ENCODE data around the gene KICS2.
"Not testable (repeated sequence)": the region's sequence is repeated elsewhere in the genome, so short reads cannot be mapped to it uniquely, and the experiment has no call there.

Gene KICS2

DNA sequence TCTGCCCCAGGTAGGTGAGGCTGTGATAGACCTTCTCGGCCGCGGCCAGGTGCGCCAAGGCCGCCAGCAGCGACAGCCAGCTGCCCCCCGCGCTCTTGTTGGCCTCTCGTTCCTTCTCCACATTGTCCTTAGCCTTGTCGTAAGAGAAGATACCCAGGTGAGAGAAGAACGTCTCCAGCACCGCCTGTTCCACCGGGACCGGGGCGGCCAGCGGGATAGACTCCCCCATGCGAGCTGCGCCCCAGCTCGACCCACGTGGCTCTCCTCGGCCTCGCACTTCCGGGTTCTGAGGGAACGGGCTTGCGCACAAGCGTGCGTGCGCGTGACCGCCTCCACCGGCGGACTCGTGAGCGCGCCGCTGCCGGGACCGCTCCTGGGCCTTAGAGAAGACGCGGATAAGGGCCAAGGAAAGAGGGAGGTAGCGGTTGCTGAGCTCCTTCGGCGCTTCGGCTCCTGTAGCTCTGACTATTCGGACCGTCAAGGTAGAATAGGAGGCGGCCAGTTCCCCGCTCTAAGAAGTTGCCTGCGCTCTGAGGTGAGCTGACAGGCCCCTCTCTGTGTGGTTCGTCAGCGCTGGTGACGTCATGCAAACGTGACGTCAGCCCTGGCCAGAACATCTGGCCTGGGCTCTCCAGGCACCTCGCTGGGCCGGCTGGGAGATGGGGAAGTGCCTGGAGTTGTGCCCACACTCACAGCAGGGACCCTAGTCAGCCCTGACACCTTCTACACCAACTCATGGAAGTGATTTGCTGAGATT is at the start of gene KICS2:
KICS2 (minus strand) TSS at position 288 of the 757 bp plus-strand sequence; CDS start at position 229, 59 bp downstream.
- DNase-seq: peak; percentile 64

DNA sequence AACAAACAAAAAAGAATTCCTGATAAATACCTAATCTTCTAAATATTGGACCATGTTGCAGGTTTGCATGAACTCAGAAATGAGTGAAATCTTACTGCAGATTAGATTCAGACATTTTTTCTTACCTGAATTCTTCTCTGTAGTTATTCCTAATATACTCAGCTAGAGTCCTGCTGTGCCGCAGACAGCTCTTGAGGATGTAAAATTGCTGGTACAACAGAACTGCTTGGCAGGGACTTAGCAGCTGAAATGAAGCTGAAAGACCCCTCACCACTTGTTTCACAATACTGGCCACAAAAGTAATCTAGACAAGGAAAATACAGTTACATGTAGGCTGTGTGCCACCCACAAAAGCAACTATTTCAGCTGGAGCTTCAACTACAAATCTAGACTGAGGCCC is 48.3 kb upstream of the KICS2 start:
- DNase-seq: no peak

DNA sequence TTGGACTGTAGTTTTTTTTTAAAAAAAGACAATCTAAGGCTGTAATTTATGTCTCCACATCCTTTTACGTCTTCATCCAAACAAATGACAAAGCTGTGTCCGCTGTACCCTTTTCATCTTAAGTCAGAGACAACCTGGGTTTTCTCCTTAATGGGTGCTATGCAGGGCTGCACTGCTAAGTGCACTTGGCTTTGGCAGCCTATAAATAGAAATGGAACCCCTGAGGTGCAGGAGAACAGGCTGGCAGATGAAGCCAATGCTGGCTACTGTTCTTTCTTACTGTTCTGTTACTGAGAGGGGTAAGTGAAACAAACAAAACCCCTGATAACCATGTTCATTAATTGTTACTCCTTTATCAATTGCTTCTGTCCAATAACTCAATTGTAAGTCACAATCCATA is 47.1 kb upstream of the KICS2 start:
- no peak for DNase-seq

DNA sequence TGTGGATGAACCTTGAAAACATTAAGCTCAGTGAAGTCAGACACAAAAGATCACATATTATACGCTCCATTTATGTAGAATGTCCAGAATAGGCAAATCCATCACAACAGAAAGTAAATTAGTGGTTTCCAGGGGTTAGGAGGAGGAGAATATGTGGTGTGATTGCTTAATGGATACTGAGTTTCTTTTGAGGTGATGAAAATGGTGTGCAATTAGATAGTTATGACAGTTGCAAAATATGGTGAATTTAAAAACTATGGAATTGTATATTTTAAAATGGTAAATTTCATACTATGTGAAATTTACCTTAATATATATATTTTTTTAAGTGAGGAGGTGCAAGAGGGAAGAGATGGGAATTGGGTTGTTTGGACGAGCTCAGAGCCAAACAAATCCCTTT is 46.3 kb upstream of the KICS2 start:
- no peak for DNase-seq

DNA sequence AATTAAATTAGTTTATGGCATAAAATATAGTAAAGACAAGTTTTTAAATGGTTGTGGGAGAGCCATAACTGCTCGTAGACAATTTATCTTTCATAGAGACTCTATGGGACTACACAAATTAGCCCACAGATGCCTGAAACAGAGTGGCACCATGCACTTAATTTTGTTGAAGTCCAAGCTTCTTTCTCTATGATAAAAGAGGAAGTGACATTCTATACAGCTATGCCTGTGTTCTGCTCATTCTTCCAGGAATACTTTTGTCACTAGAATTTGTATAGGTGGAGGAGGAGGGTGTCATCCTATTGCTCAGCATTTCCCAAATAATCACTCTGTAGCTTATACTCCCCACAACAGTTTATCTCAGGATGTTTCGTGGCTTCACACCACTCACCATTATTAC is 43.7 kb upstream of the KICS2 start:
- DNase-seq: no peak

DNA sequence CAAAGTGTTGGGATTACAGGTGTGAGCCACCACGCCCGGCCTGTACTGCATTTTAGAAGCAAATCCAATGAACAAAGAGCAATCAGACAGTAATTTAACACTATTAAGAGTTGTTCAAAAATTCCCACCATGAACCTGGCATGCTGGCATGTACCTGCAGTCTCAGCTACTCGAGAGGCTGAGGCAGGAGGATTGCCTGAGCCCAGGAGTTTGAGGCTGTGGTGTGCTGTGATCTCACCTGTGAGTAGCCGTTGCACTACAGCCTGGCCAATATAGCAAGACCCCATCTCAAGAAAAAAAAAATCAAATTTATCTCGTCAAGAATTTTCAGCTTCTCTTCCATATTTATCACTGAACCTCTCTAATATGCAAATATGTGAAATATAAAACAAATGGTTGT is 39.7 kb upstream of the KICS2 start:
- DNase-seq: no peak

DNA sequence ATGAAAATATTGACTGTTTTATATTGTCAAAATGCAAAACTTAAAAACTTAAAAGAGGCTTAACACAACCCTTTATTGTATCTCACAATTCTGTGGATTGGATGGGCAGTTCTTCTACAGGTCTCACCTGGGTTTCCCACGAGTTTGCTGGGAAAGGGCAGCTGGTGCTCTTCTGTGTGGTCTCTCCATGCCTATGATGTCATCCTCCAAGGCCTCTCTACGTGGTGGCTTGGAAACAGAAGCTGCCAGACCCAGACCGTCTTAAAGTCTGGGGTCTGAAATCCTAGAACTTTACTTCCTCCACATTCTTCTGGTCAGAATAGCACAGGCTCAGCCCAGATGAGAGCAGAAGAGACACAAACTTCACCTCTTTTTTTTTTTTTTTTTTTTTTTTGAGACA is 36.5 kb upstream of the KICS2 start:
- no peak for DNase-seq

DNA sequence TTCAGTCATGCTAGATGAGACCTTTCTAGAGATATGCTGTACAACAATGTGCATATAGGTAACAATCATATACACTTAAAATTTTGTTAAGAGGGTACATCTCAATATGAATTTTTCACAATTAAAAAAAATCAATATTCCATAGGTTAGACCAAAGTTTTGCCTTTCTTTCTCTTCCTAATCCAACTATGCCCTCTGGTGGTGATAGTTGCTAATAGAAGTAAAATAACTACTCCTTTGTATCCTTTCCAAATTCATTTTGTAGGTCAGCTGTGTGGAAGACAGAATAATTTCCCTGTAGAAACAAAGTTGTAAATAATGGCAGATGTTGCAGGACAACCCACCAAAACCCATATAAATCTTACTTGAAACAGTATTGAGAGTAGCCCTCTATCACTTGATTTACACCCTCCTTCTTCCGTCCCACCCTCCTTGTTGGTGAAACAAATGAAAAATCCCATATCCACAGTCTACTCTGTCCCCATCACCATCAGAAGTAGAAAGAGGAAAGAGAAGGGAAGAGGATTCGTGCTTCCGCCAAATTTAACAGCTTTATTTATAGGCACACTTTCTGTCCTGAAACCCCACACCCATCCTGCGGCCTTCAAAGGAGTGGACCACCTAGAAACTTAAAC is 34.2 kb upstream of the KICS2 start:
- peak; percentile 20 for DNase-seq

DNA sequence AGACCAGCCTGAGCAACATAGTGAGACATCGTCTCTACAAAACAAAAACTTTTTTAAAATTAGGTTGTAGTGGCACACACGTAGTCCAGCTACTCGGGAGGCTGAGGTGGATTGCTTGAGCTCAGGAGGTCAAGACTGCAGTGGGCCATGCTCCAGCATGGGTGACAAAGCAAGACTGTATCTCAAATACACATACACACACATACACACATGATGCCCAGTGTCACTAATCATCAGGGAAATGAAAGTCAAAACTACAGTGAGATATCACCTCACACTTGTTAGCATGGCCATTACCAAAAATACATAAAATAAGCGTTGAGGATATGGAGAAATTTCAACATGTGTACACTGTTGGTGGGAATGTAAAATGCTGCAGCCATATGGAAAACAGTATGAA is 33.2 kb upstream of the KICS2 start:
- no peak for DNase-seq

DNA sequence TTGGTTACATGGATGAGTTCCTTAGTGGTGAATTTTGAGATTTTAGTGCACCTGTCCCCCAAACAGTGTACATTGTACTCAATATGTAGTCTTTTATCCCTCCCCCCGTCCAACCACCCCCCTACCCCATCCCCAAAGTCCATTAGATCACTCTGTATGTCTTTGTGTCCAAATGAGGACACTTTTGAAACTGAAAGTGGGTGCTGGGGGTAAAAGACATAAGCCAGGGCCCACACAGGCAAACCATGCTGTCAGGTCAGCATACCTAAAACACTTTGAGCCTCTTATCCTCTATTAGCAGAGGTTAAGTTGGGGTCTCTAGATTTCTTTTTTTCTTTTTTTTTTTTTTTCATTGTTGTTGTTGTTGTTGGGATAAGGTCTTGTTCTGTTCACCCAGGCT is 31.3 kb upstream of the KICS2 start:
- DNase-seq: no peak

DNA sequence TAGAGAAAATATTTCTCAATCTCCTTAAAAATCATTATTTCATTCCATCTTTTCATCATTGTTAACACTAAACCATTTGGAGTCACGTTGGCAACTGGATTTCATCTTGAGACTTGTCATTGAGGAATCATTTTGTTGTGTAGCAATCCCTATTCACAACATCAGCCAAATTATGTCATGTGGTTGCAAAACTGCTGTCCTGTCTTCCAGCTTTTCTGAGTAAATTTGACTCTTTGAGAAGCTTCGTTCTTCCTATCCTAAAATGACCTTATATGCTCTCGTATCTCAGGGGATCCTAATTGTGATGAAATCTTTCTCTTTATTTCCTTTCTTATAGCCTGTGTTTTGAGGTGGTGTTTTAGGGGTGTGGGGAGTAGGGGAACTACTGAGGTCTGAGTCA is 30.6 kb upstream of the KICS2 start:
- no peak for DNase-seq

DNA sequence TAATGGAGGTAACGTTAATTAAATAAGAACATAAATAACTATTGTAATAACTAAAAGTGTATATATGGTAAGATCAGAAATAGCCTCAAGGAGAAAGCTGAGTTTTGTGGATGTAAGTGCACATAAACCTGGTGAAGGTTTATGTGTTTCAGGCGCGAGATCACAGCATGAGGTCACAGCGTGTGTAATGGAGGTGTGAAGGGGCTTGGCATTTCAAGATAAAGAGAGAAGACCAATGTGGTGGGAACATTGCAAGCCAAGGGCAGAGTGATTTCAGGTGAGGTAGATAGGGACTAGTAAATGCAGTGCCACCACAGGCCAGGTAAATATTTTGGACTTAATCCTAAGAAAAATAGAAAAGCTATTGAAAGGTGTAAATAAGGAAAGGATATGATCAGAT is 21.7 kb upstream of the KICS2 start:
- DNase-seq: no peak

DNA sequence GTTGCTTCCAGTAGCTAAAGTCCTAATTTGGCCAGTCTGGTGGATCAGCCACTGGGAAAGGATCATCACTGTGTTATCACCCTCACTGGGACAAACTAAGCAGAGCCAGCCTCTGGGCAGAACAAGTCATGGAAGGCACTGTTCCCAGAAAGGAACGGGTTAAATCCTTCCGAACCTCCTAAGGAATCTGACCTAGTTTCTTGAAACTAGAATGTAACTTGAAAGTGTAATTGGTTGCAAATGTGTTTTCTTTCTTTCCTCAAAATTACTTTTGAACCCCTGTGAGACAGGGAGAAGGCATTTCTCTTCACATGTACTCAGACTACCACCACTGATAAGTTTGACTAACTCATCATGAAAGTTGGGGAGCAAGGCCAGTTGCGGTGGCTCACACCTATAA is 18.7 kb upstream of the KICS2 start:
- DNase-seq: no peak

DNA sequence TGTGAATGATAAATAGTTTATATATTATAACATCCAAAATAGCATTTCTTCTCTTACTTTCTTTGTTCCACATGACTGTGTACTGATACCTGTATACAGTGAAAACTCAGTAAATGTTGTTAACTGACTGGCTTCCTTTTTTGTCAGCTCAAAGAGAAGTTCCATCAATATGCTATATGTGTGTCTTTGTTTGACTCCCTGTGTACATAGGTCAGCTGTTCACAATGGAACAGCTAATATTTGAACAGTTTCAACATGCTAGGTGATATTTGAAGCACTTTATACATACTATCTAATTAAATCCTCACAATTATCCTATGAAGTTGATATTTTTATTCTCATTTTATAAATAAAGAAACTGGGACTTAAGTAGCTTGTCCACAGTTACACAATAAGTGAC is 15.3 kb upstream of the KICS2 start:
- no peak for DNase-seq

DNA sequence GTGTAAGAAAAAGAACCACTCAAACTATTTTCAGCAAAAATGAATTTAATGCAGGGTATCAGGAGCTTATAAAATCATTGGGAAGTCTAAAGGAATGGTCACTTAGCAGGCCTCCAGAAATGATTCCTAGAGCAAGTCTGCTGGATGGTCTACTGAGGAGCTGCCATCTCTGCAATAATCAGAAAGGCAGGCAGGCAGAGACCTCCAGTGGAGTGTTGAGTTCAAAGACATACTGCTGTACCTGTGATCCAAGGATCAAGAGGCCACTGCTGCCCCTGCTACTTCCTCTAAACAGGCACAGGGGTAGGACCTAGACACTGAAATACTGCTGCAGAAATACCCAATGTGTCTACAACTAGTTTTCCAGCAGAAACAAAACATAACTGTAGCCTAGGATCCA is 14.5 kb upstream of the KICS2 start:
- DNase-seq: no peak

DNA sequence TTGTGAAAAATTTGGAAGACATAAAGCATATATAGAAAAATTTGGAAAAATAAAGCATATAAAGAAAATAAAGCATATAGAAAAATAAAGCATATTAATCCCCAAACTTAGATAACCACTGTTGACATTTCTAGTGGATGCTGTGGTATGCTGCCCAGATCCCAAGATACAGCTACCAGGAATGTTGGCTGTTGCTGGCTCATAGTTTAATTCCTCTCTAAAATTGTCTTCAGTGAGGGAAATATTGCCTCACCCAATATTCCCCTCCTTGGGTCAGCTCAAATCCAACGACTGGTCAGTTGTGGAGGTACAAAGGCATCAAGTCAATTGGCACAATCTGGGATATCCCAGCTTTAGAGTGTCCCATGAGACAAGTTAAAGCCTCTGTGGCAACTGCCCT is 10.1 kb upstream of the KICS2 start:
- no peak for DNase-seq

DNA sequence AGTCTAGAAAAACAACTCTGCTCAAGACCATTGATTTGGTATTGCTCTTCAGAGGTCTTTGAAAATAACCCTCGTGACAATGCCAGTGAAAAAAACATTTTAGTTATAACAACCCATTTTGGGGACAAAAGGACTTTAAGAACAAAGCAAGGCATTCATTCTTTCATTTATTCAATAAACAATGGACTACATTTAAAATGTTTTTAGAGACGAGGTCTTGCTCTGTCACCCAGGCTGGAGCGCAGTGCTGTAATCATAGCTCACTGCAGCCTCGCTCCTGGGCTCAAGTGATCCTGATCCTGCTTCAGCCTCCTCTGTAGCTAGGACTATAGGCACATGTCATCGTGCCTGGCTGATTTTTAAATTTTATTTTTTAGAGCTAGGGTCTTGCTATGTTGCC is 7.7 kb upstream of the KICS2 start:
- no peak for DNase-seq

DNA sequence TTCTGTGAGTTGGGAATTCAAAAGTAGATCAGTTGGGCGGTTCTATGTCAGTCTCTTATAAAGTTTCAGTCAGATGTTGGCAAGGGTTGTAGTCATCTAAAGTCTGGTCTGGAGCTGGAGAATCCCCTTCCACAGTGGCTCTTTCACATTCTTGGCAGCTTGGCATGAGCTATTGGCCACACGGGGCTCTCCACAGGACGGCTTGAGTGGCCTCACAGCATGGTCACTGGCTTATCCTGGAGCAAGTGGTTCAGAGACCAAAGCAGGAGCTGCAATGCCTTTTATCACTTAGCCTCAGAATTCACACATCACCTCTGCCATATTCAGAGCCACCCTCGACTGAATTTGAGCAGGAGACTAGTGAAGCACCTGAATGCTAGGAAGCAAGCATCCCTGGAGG is 7.1 kb upstream of the KICS2 start:
- DNase-seq: no peak

DNA sequence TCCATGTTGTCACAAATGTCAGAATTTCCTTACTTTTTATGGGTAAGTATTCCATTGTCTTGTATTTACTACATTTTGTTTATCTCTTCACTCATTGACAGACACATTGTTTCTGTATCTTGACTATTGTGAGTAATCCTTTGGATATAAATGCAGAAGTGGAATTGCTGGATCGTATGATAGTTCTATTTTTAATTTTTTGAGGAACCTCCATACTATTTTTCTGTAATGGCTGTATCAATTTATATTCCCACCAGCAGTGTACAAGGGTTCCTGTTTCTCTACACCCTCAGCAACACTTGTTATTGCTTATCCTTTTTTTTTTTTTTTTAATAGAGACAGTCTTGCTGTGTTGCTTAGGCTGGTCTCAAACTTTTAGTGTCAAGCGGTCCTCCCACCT is 3.5 kb upstream of the KICS2 start:
- no peak for DNase-seq

DNA sequence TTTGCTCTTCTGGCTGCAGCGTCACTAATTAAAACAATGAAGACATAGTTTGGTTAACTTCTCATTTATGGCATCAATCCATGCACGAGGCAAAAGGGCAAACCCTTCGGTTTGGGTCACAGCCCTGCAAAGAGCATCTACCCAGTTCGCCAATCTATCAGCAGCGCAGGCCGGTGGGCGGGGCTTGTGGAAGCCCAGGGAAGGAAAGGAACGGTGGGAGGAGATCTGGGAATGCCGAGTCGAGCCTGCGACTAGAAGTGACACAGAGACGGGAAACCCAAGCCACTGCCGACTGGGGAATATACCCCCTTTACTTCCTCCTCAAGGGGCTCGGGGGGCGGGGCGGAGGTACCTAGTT is 466 bp downstream of the KICS2 start:
- DNase-seq: peak; percentile 63

DNA sequence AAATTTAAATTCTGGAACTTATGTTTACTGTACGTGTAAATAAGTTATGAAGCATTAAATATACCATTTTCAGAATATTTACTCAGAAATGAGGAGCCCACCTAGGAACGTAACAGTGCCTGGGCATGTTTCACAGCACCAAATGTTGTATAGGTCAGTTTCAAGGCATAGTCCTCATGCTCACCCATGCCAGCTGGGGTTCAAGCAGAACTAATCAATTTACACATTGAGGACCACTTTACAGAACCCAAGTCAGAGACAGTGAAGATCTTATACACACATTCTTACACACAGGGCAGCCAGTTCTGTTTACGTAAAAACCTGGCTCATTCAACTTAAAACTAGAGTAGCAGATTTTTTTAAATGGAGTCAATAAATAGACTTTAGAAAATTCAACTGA is 2.0 kb downstream of the KICS2 start:
- no peak for DNase-seq

DNA sequence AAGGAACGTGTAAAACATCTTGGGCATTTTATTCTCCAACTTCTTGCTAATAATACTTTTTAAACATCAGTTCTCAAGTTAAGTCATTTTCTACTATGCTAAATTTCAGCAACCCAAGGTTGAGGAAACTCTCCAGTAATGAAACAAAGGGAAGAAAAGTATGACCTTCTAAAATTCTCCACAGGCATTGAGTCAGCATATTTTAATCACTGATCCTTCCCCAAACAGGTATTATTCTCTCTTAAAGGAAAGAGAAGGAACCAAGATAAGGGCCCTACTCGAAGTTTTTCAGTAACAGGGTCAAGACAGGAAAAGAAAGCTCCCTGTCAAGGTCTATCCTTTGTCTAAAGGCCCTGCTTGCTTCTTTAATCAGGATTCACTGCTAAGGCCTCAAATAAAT is 3.0 kb downstream of the KICS2 start:
- no peak for DNase-seq

DNA sequence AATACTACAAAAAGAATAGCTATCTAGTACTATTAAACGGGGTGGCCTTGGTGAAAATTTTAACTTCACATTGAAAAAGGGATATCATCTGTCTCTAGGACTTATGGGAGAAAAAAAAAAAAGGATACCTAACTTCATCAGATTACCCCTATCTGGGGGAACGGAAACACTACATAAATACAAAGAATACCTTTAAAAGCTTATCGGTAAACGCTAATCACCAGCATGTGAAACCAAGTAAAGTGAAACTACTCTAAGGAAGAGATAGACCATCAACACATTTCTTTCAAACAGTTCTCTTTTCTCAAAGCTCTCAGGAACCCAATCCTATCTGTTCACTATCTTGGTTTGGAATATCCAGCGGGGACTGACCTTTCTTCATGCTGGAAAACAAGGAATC is 3.5 kb downstream of the KICS2 start:
- DNase-seq: no peak

DNA sequence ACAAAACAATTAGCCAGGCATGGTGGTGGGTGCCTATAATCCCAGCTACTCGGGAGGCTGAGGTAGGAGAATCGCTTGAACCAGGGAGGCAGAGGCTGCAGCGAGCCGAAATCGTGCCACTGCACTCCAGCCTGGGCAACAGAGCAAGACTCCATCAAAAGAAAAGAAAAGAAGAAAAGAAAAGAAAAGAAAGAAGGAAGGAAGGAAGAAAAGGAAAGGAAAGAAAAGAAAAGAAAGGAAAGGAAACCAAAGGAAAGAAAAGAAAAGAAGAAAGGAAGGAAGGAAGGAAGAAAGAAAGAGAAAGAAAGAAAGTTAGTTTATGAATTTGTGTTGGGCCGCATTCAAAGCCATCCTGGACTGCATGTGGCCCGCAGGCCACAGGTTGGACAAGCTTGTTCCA is 4.5 kb downstream of the KICS2 start:
- DNase-seq: not testable (repeated sequence)

DNA sequence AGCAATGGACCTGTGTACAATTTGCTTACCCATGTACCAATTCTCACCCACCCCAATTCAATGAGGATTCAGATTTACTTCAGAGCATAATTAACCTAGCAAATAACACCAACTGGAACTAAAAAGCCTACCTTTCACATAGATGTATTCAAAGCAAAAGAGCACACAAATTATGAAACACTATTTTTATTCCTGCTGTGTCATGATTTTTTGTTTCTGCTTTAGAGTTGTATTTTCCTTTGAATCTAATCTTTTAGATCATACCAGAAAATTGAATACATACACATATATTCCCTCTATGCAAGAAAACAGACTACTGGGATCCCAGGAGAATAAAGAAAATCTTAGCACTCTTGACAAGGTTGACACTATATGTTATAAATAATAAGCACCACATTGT is 5.9 kb downstream of the KICS2 start:
- DNase-seq: no peak
